NCI-H524 (cell line): ENCODE results near the gene MYO1E.
A peak's percentile ranks its signal among the peaks of the same experiment; 100 is the strongest.
"Not testable (repeated sequence)": the region's sequence is repeated elsewhere in the genome, so short reads cannot be mapped to it uniquely, and the experiment has no call there.

Experiments used
- DNase-seq, 2 experiments: peaks; one replicate each; lab custom pipeline; 2025; lab: John Stamatoyannopoulos, UW

The MYO1E gene

GRCh38 chr15:59166166-59166565 lies 206.5 kb downstream of the MYO1E start:
- no peak for DNase-seq

- DNase-seq = no peak
Measured at GRCh38 chr15:59165726-59166125, 206.9 kb downstream of the MYO1E start.

- not testable (repeated sequence) for DNase-seq
Measured at GRCh38 chr15:59162080-59162479, 210.6 kb downstream of the MYO1E start.

GRCh38 chr15:59160880-59161593 lies 211.6 kb downstream of the MYO1E start:
- DNase-seq = peak; percentile 60 to 73

GRCh38 chr15:59159210-59159609 lies 213.5 kb downstream of the MYO1E start:
- no peak for DNase-seq

GRCh38 chr15:59158701-59159034 lies 214.0 kb downstream of the MYO1E start:
- DNase-seq = peak in 1 of 2 experiments; percentile 37

GRCh38 chr15:59157840-59158700 lies 214.6 kb downstream of the MYO1E start:
- DNase-seq = no peak

- DNase-seq = no peak
Measured at GRCh38 chr15:59157396-59157795, 215.3 kb downstream of the MYO1E start.

- no peak for DNase-seq
Measured at GRCh38 chr15:59155431-59155830, 217.2 kb downstream of the MYO1E start.

- DNase-seq = peak in 1 of 2 experiments; percentile 43
Measured at GRCh38 chr15:59154243-59154642, 218.4 kb downstream of the MYO1E start.

- DNase-seq = no peak
Measured at GRCh38 chr15:59153466-59153865, 219.2 kb downstream of the MYO1E start.

- DNase-seq = no peak
Measured at GRCh38 chr15:59152694-59153450, 219.8 kb downstream of the MYO1E start.

- DNase-seq = no peak
Measured at GRCh38 chr15:59150185-59150584, 222.5 kb downstream of the MYO1E start.

GRCh38 chr15:59148153-59148833 lies 224.4 kb downstream of the MYO1E start:
- no peak for DNase-seq

- no peak for DNase-seq
Measured at GRCh38 chr15:59147666-59148065, 225.0 kb downstream of the MYO1E start.

GRCh38 chr15:59144594-59144993 lies 228.1 kb downstream of the MYO1E start:
- peak in 1 of 2 experiments; percentile 19 for DNase-seq

- DNase-seq = no peak
Measured at GRCh38 chr15:59143281-59143680, 229.4 kb downstream of the MYO1E start.

- no peak for DNase-seq
Measured at GRCh38 chr15:59140422-59141226, 232.0 kb downstream of the MYO1E start.

- peak; percentile 39 to 68 for DNase-seq
Measured at GRCh38 chr15:59138243-59138642, 234.4 kb downstream of the MYO1E start.

- DNase-seq = no peak
Measured at GRCh38 chr15:59137566-59137965, 235.1 kb downstream of the MYO1E start.

GRCh38 chr15:59133929-59134427 lies 238.7 kb downstream of the MYO1E start:
- no peak for DNase-seq
